Thoracic aorta (tissue), 2 donors: Measurements from ENCODE around the gene CLRN3. TPM values are rescaled to one million over a fixed set of nuclear protein-coding genes. Genes with fewer than 3 reads are reported as not detected.

Experiments
- ATAC-seq: fragments of 150-250 bp; one replicate; pipeline ENCODE4 v1.8.0; 2017; ENCODE audit warnings: low read depth; ENCODE audit not compliant: insufficient number of reproducible peaks, low FRiP score
- DNase-seq: peaks from one replicate; pipeline ENCODE4 v3.0.0-alpha.2; 2020; ENCODE audit warnings: low spot score
- H3K27ac ChIP-seq, 2 donors: fragments of 200-600 bp; sonication (generic); 1 replicate in 1 of 2; 2 replicates in 1 of 2; pipeline ENCODE4 v1.5.1; 2016; ENCODE audit warnings: mild to moderate bottlenecking in 2 of 2, moderate library complexity in 2 of 2
- H3K27me3 ChIP-seq: fragments of 200-600 bp; sonication (generic); replicated peaks from 2 replicates; pipeline ENCODE4 v1.6.0; 2016; ENCODE audit warnings: mild to moderate bottlenecking; ENCODE audit not compliant: insufficient read depth
- H3K36me3 ChIP-seq: fragments of 200-600 bp; sonication (generic); one replicate; pipeline ENCODE4 v1.5.1; 2016
- H3K4me1 ChIP-seq, 2 donors: fragments of 200-600 bp; sonication (generic); 1 replicate in 1 of 2; 2 replicates in 1 of 2; pipeline versions ENCODE4 v1.5.1 to v1.6.0; 2016; ENCODE audit warnings: low read depth in 2 of 2, mild to moderate bottlenecking in 1 of 2; ENCODE audit not compliant: control insufficient read depth in 1 of 2
- H3K4me3 ChIP-seq: fragments of 200-600 bp; sonication (generic); 2 replicates; pipeline ENCODE4 v1.5.1; 2016; ENCODE audit warnings: mild to moderate bottlenecking
- H3K9me3 ChIP-seq: fragments of 200-600 bp; sonication (generic); 2 replicates; pipeline ENCODE4 v1.5.1; 2016
- total RNA-seq, 2 donors: library from RNA; depleted of rRNA; stranded (reverse); fragments of >200 nt; gene quantifications; one replicate each; pipeline versions ENCODE4 v1.1.0 to v1.2.3, GENCODE V29; 2016
- TF ChIP-seq, protein P1 (sequence below): fragments of 200-600 bp; sonication (generic); IDR thresholded peaks from one replicate; pipeline ENCODE4 v1.5.1; 2019; ENCODE audit warnings: antibody characterized with exemption

Gene CLRN3
- total RNA-seq, 2 donors from 2014 or later, result not detected

DNA sequence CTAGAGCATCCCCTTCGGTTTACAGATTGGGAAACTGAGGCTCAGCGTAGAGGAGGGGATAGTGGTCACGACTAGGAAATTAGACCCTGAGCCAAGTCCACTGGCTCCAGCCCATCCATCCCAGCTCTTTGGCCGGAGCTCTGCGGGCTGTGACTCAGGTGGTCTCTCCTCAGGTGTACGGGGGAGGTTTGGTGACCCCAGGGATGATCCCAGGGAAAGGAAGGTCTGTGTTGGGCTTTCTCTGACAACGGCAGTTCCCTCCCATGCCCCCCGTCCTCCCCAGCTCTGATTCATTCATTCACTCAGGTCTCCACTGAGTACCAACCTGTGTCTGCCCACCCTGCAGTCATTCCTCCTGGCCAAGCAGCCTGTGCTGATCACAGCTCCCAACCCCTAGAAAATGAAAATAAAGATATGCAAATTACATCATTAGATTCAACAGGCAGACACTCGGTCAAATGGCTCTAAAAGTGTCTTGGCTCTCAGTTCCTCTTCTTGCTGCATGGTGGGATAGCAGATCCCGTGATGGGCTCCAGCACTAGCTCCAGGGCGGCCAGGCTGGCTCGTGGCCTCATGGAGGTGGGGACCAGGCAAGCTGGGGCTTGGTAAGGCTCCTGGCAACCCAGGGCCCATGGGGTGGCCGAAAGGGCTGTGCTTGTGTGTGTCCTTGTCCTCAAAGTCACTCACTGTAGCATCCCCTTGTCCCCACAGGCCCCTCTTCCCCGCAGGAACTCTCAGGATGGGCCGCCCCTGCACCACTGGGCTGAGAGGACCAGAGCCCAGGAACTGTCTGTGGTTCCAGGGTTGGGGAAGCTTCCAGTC, 37.8 kb downstream of the CLRN3 start:
- Histone ChIP-seq H3K27ac (no peak overlapping the region), H3K4me1 (no peaks in the 10 kb centered on the region), H3K36me3 (no peaks in the 10 kb centered on the region), H3K27me3 (no peaks in the 10 kb centered on the region), H3K4me3 (no peak overlapping the region), H3K9me3 (no peaks in the 10 kb centered on the region)
- TF ChIP-seq, protein P1, sequence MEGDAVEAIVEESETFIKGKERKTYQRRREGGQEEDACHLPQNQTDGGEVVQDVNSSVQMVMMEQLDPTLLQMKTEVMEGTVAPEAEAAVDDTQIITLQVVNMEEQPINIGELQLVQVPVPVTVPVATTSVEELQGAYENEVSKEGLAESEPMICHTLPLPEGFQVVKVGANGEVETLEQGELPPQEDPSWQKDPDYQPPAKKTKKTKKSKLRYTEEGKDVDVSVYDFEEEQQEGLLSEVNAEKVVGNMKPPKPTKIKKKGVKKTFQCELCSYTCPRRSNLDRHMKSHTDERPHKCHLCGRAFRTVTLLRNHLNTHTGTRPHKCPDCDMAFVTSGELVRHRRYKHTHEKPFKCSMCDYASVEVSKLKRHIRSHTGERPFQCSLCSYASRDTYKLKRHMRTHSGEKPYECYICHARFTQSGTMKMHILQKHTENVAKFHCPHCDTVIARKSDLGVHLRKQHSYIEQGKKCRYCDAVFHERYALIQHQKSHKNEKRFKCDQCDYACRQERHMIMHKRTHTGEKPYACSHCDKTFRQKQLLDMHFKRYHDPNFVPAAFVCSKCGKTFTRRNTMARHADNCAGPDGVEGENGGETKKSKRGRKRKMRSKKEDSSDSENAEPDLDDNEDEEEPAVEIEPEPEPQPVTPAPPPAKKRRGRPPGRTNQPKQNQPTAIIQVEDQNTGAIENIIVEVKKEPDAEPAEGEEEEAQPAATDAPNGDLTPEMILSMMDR, result no peak
- ATAC-seq (no peak), DNase-seq (no peak)

DNA sequence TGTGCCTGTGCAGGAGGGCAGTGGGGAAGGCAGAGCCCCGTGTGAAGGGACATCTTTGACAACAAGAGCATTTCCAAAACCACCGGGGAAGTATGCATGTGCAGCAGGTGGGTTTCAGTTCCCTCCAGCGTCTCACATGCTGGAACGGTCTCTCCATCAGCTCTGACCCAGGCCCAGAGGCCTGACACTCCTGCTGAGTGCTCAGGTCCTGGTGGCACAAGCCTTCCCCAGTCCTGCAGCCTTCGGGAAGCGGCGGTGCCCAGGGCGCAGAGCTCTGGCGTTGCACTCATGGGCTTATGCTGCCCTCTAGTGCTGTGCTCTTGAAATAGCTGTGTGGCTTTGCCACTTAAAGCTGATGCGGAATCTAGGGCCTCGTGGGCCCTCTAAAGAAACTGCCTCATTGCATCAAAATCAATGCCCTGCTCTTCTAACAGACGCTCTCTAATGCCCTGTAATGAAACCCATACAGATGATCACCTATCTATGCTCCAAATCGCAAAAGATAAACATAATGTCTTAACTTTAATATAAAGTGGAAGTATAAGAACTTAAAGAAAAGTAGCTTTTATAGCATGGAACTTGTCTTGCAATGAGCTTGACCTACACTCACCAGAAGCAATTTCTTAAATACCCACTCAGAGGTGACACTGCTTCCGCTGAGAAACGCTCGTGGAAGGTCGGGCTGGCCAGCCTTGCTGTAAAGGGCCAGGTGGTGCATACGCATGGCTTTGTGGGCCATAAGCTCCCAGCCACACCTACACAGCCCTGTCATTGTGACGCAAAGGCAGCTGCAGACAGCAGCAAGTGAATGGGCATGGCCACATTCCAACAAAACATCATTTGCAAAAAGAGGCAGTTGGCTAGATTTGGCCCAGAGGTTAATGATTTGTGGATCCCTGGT, 38.6 kb downstream of the CLRN3 start:
- no peaks in the 10 kb centered on the region for H3K27me3 ChIP-seq
- TF ChIP-seq, protein P1, result peak; percentile 84
- no peaks in the 10 kb centered on the region for H3K9me3 ChIP-seq
- H3K27ac ChIP-seq, result no peak overlapping the region
- no peak for ATAC-seq
- H3K4me1 ChIP-seq, result no peaks in the 10 kb centered on the region
- no peak for DNase-seq
- no peak overlapping the region for H3K4me3 ChIP-seq
- H3K36me3 ChIP-seq, result no peaks in the 10 kb centered on the region

DNA sequence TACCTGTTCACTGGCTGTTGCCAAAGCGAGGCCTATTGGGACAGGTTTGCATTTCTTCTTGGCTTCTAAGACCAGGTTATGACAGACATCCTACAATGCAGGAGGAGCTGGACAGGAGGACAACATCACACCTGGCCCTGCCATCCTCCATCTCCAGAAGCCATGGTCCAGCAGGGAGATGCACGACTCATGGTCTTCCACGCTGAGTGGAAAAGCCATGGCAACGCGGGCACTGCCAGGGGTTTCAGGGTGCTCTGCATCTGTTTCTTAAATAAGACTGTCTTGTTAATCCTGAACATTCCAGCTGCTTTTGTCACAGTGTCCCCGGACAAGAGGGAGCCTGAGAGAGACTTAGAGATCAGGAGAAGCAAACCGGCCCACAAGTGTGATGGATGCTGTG, 40.3 kb downstream of the CLRN3 start:
- no peak overlapping the region for H3K4me3 ChIP-seq
- DNase-seq (no peak), ATAC-seq (no peak)
- TF ChIP-seq, protein P1, result no peak
- no peaks in the 10 kb centered on the region for H3K9me3 ChIP-seq
- H3K36me3 ChIP-seq, result no peaks in the 10 kb centered on the region
- no peaks in the 10 kb centered on the region for H3K27me3 ChIP-seq
- no peak overlapping the region for H3K27ac ChIP-seq
- no peaks in the 10 kb centered on the region for H3K4me1 ChIP-seq

DNA sequence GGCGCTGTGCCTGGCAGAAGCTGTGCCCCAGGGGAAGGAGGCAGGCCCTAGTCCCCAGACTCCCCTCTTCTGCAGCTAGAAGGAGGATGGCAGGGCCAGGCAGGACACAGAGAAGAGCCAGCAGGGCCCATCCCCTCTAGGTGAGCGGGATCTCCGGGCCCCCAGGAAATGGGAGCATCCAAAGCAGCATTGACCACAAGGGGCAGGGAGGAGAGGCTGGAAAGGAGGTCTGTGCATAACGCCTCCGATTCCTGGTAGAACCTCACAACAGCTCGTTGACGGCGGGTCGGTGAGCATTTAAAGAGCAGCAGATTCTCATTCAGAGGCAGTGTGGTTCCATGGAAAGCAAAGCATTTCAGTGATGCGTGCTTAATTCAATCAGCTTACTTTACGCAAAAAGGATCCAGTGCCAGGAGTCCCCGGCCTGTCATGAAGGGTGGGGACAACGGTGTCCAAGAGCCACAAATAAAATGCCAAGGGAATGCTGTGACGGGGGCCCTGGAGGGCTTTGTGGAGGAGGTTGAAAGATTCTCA, 41.0 kb downstream of the CLRN3 start:
- H3K9me3 ChIP-seq, result no peaks in the 10 kb centered on the region
- H3K27ac ChIP-seq, result no peak overlapping the region
- ATAC-seq (no peak), DNase-seq (no peak)
- H3K27me3 ChIP-seq, result no peaks in the 10 kb centered on the region
- TF ChIP-seq, protein P1, result no peak
- H3K36me3 ChIP-seq, result no peaks in the 10 kb centered on the region
- no peaks in the 10 kb centered on the region for H3K4me1 ChIP-seq
- no peak overlapping the region for H3K4me3 ChIP-seq

DNA sequence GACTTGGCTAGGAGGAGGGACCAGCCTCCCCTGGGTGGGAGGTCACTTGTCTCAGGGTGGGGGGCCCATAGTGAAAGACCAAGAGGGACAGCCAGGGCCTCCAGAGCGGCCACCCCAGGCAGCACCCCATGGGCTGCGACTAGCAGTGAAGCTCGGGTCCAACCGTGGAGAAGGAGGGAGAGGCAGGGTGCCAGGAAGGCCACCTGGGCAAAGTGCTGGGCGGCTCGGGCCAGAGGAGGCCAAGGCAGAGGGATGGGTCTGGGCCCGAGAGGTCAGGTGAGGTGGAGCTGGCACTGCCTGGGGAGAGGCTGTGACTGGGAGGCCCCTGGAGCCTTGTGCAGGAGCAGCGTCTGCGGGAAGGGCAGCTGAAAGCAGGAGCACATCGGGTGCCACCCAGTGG, 41.8 kb downstream of the CLRN3 start:
- no peak for DNase-seq
- Histone ChIP-seq H3K9me3 (no peaks in the 10 kb centered on the region), H3K4me1 (no peaks in the 10 kb centered on the region), H3K27ac (no peak overlapping the region), H3K27me3 (no peaks in the 10 kb centered on the region), H3K36me3 (no peaks in the 10 kb centered on the region), H3K4me3 (no peak overlapping the region)
- no peak for ATAC-seq
- TF ChIP-seq, protein P1, result no peak
